Progenitor cell of endocrine pancreas (in vitro differentiated cells): ENCODE measurements around the gene ST3GAL2. TPM values are rescaled to one million over a fixed set of nuclear protein-coding genes. Genes with fewer than 3 reads are reported as not detected.

Experiments used
- DNase-seq: peaks from one replicate; pipeline ENCODE4 v3.0.0; 2021; ENCODE audit warnings: low spot score; ENCODE audit not compliant: unreplicated experiment
- H3K27ac Mint-ChIP-seq: 2 replicates; pipeline ENCODE4 v1.8.0; 2021; ENCODE audit warnings: mild to moderate bottlenecking, moderate library complexity, mixed read lengths
- H3K27me3 Mint-ChIP-seq: 2 replicates; pipeline ENCODE4 v1.8.0; 2021; ENCODE audit warnings: mixed read lengths
- H3K36me3 Mint-ChIP-seq: 2 replicates; pipeline ENCODE4 v1.8.0; 2022; ENCODE audit warnings: mixed read lengths; ENCODE audit not compliant: insufficient read depth
- H3K4me1 Mint-ChIP-seq: 2 replicates; pipeline ENCODE4 v1.8.0; 2021; ENCODE audit warnings: low read depth, mixed read lengths
- H3K4me3 Mint-ChIP-seq: 2 replicates; pipeline ENCODE4 v1.8.0; 2021; ENCODE audit warnings: low read depth, mild to moderate bottlenecking, moderate library complexity, mixed read lengths
- H3K9me3 Mint-ChIP-seq: 2 replicates; pipeline ENCODE4 v1.8.0; 2021; ENCODE audit warnings: low read depth, mixed read lengths
- total RNA-seq: library from RNA; stranded (reverse); gene quantifications from 2 replicates; pipeline ENCODE4 v1.2.1, GENCODE V29; 2021
- TF ChIP-seq, protein P1 (sequence below): fragments of 200-600 bp; sonication (generic); IDR thresholded peaks from one replicate; pipeline ENCODE4 v1.5.0; 2021; ENCODE audit warnings: antibody characterized with exemption, mild to moderate bottlenecking; ENCODE audit not compliant: unreplicated experiment

ST3GAL2 gene
- total RNA-seq, 1 donor from 2014 or later: 37.8 TPM

DNA sequence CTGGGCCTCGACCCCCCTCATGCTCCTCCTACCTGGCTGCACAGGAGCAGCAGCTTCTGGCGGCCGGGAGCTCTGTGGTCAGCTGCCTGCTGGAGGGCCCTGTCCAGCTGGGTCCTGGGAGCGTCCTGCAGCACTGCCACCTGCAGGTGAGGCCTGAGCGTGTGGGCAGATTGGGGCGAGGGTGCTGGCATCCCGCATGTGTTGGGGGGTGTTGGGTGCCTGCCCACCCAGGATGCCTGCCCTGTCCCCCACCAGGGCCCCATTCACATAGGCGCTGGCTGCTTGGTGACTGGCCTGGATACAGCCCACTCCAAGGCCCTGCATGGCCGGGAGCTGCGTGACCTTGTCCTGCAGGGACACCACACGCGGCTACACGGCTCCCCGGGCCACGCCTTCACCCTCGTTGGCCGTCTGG, 32.0 kb upstream of the ST3GAL2 start:
- TF ChIP-seq, protein P1, sequence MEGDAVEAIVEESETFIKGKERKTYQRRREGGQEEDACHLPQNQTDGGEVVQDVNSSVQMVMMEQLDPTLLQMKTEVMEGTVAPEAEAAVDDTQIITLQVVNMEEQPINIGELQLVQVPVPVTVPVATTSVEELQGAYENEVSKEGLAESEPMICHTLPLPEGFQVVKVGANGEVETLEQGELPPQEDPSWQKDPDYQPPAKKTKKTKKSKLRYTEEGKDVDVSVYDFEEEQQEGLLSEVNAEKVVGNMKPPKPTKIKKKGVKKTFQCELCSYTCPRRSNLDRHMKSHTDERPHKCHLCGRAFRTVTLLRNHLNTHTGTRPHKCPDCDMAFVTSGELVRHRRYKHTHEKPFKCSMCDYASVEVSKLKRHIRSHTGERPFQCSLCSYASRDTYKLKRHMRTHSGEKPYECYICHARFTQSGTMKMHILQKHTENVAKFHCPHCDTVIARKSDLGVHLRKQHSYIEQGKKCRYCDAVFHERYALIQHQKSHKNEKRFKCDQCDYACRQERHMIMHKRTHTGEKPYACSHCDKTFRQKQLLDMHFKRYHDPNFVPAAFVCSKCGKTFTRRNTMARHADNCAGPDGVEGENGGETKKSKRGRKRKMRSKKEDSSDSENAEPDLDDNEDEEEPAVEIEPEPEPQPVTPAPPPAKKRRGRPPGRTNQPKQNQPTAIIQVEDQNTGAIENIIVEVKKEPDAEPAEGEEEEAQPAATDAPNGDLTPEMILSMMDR: peak; percentile 67
- H3K27ac Mint-ChIP-seq: peak overlapping the region; percentile 87
- H3K36me3 Mint-ChIP-seq: no peaks in the 10 kb centered on the region
- H3K4me3 Mint-ChIP-seq: no peak overlapping the region
- peak; percentile 66 for DNase-seq
- no peaks in the 10 kb centered on the region for H3K9me3 Mint-ChIP-seq
- peaks cover 2% of the 10 kb centered on the region for H3K4me1 Mint-ChIP-seq
- no peaks in the 10 kb centered on the region for H3K27me3 Mint-ChIP-seq

- Mint-ChIP-seq H3K27ac (peak overlapping the region; percentile 87), H3K4me3 (no peak overlapping the region)
These were observed 31.4 kb upstream of the ST3GAL2 start for GRCh38 chr16:70470141-70470926.

GRCh38 chr16:70468776-70469525, 30.1 kb upstream of the ST3GAL2 start:
- no peak overlapping the region for H3K27ac Mint-ChIP-seq
- no peaks in the 10 kb centered on the region for H3K9me3 Mint-ChIP-seq
- peaks cover 2% of the 10 kb centered on the region for H3K4me1 Mint-ChIP-seq
- no peaks in the 10 kb centered on the region for H3K27me3 Mint-ChIP-seq
- H3K36me3 Mint-ChIP-seq: no peaks in the 10 kb centered on the region
- TF ChIP-seq, protein P1: no peak
- H3K4me3 Mint-ChIP-seq: no peak overlapping the region
- no peak for DNase-seq

More at GRCh38 chr16:70470141-70470926, 31.4 kb upstream of the ST3GAL2 start:
- DNase-seq: no peak
- H3K27me3 Mint-ChIP-seq: no peaks in the 10 kb centered on the region
- peaks cover 2% of the 10 kb centered on the region for H3K4me1 Mint-ChIP-seq
- H3K9me3 Mint-ChIP-seq: no peaks in the 10 kb centered on the region
- TF ChIP-seq, protein P1: no peak
- H3K36me3 Mint-ChIP-seq: no peaks in the 10 kb centered on the region

- peaks cover 2% of the 10 kb centered on the region for H3K4me1 Mint-ChIP-seq
- no peak overlapping the region for H3K27ac Mint-ChIP-seq
- TF ChIP-seq, protein P1: no peak
- no peak overlapping the region for H3K4me3 Mint-ChIP-seq
- no peaks in the 10 kb centered on the region for H3K27me3 Mint-ChIP-seq
- no peaks in the 10 kb centered on the region for H3K36me3 Mint-ChIP-seq
- no peaks in the 10 kb centered on the region for H3K9me3 Mint-ChIP-seq
- no peak for DNase-seq
These were observed 28.7 kb upstream of the ST3GAL2 start for GRCh38 chr16:70467608-70468007.

DNA sequence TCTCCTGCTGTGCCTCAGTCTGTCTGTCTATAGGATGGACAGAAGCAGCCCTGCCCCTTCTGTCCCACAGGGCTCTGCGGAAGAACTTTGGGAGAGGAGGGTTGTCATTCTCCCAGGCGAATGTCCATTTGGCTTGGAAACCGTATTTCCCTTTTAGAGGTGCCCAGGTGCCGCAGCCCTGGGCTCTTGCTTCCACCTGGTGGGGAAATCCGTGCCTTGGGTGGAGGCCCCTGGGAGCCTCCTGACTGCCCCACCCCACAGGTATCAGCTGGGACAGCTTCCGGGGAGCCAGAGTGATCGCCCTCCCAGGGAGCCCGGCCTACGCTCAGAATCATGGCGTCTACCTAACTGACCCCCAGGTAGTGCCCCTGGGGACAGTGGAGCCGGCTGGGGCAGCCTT, 28.2 kb upstream of the ST3GAL2 start:
- Mint-ChIP-seq H3K4me3 (no peak overlapping the region), H3K27me3 (no peaks in the 10 kb centered on the region), H3K9me3 (no peaks in the 10 kb centered on the region), H3K27ac (no peak overlapping the region), H3K36me3 (no peaks in the 10 kb centered on the region), H3K4me1 (peaks cover 2% of the 10 kb centered on the region)
- TF ChIP-seq, protein P1: no peak
- no peak for DNase-seq
